HepG2 (cell line): ENCODE measurements around the gene WDR19. TPM values are rescaled to one million over a fixed set of nuclear protein-coding genes. Genes with fewer than 3 reads are reported as not detected.

ENCODE experiments used
- BHLHE40 ChIP-seq: IDR thresholded peaks from 2 replicates; pipeline ENCODE4 v1.6.1; 2011; ENCODE audit warnings: low read length, improper control_type of control experiment
- FOXP1 ChIP-seq, 2 experiments: fragments of 450-650 bp in 1 of 2; IDR thresholded peaks; 2 replicates each; pipeline ENCODE4 v1.6.1; 2017 to 2018; ENCODE audit warnings: antibody characterized with exemption in 1 of 2
- GLI4 ChIP-seq: sonication (generic); formaldehyde crosslinking; IDR thresholded peaks from 2 replicates; pipeline ENCODE4 v1.5.1; 2020; ENCODE audit warnings: missing genetic modification reagents, mild to moderate bottlenecking, moderate library complexity, borderline replicate concordance
- NR2C2 ChIP-seq: sonication (generic); formaldehyde crosslinking; IDR thresholded peaks from 2 replicates; pipeline ENCODE4 v1.4.0; 2020; ENCODE audit warnings: missing genetic modification reagents, mild to moderate bottlenecking, moderate library complexity, borderline replicate concordance
- NR3C1 ChIP-seq: sonication (generic); formaldehyde crosslinking; IDR thresholded peaks from 2 replicates; pipeline ENCODE4 v1.4.0; 2020; ENCODE audit warnings: missing genetic modification reagents
- POGZ ChIP-seq: sonication (generic); formaldehyde crosslinking; IDR thresholded peaks from 2 replicates; pipeline ENCODE4 v1.4.0; 2020; ENCODE audit warnings: mild to moderate bottlenecking, missing genetic modification reagents
- POLR2A ChIP-seq, 2 experiments: IDR thresholded peaks; 2 replicates each; pipeline ENCODE4 v1.6.1; 2011; ENCODE audit warnings: low read depth in 2 of 2, low read length in 2 of 2, mild to moderate bottlenecking in 1 of 2, moderate library complexity in 1 of 2; ENCODE audit not compliant: insufficient read depth in 1 of 2
- RXRB ChIP-seq: IDR thresholded peaks from 2 replicates; pipeline ENCODE4 v1.6.1; 2016; ENCODE audit warnings: borderline replicate concordance, missing genetic modification reagents, missing compliant biosample characterization
- SETDB1 ChIP-seq: sonication (generic); formaldehyde crosslinking; IDR thresholded peaks from 2 replicates; pipeline ENCODE4 v1.5.1; 2020; ENCODE audit warnings: missing genetic modification reagents, mild to moderate bottlenecking, borderline replicate concordance
- SP1 ChIP-seq, 2 experiments: fragments of 450-650 bp in 1 of 2; sonication (generic) in 1 of 2; formaldehyde crosslinking in 1 of 2; IDR thresholded peaks; 2 replicates each; pipeline versions ENCODE4 v1.4.0 to v1.6.1; 2016 to 2020; ENCODE audit warnings: missing genetic modification reagents in 1 of 2
- ZFP37 ChIP-seq: sonication (generic); formaldehyde crosslinking; IDR thresholded peaks from 2 replicates; pipeline ENCODE4 v1.4.0; 2020; ENCODE audit warnings: missing genetic modification reagents, borderline replicate concordance
- ZFX ChIP-seq: sonication (generic); formaldehyde crosslinking; IDR thresholded peaks from 2 replicates; pipeline ENCODE4 v1.4.0; 2020; ENCODE audit warnings: mild to moderate bottlenecking, low read depth, missing genetic modification reagents, moderate library complexity
- ZFYVE20 ChIP-seq: sonication (generic); formaldehyde crosslinking; IDR thresholded peaks from 2 replicates; pipeline ENCODE4 v1.8.0; 2023; ENCODE audit warnings: low read depth, mild to moderate bottlenecking, moderate library complexity, missing genetic modification reagents, borderline replicate concordance
- ZNF350 ChIP-seq: sonication (generic); formaldehyde crosslinking; IDR thresholded peaks from 2 replicates; pipeline ENCODE4 v1.4.0; 2020; ENCODE audit warnings: mild to moderate bottlenecking, low read depth, missing genetic modification reagents, borderline replicate concordance
- ZNF839 ChIP-seq: sonication (generic); formaldehyde crosslinking; IDR thresholded peaks from 2 replicates; pipeline ENCODE4 v1.4.0; 2020; ENCODE audit warnings: missing genetic modification reagents, mild to moderate bottlenecking, borderline replicate concordance
- polyA plus RNA-seq, 8 experiments: library from polyadenylated mRNA; depleted of rRNA in 3 of 8; stranded (reverse) in 7 of 8; unstranded in 1 of 8; fragments of >200 nt; fragmentation: Illumina TruSeq in 4 of 8; extraction: Trizol in 4 of 8; gene quantifications; 2 replicates each; pipeline versions ENCODE4 v1.2.1 to v1.2.3, GENCODE V29; 2011 to 2016; ENCODE audit warnings: low read depth in 4 of 8, missing spikeins in 1 of 8, mixed read lengths in 1 of 8; ENCODE audit not compliant: insufficient read depth in 1 of 8
- total RNA-seq, 5 experiments: library from RNA; depleted of rRNA; stranded (reverse); fragments of >200 nt; fragmentation: Illumina TruSeq; extraction: Trizol; gene quantifications; 2 replicates each; pipeline ENCODE4 v1.2.3, GENCODE V29; 2016; ENCODE audit warnings: low read depth in 1 of 5
- TF ChIP-seq, protein P1 (sequence below): sonication (generic); formaldehyde crosslinking; IDR thresholded peaks from 2 replicates; pipeline ENCODE4 v1.5.0; 2020; ENCODE audit warnings: mild to moderate bottlenecking, missing genetic modification reagents
- TF ChIP-seq, protein P2 (sequence below): IDR thresholded peaks from 2 replicates; pipeline ENCODE4 v1.6.1; 2016; ENCODE audit warnings: mild to moderate bottlenecking
- TF ChIP-seq, protein P3 (sequence below): sonication (generic); formaldehyde crosslinking; IDR thresholded peaks from 2 replicates; pipeline ENCODE4 v1.4.0; 2020; ENCODE audit warnings: mild to moderate bottlenecking, missing genetic modification reagents
- TF ChIP-seq, protein P4 (sequence below): sonication (generic); formaldehyde crosslinking; IDR thresholded peaks from 2 replicates; pipeline ENCODE4 v1.5.0; 2020; ENCODE audit warnings: missing genetic modification reagents
- TF ChIP-seq, protein P5 (sequence below): sonication (generic); formaldehyde crosslinking; conservative IDR thresholded peaks from 2 replicates; pipeline ENCODE4 v1.8.1; 2023; ENCODE audit warnings: missing genetic modification reagents

Gene WDR19
- total and polyA plus RNA-seq, 2 of the 13 experiments (the other 11 are each of a cell fraction or from before 2014, with no cell fraction given), result 22.9 to 34.1 TPM

DNA sequence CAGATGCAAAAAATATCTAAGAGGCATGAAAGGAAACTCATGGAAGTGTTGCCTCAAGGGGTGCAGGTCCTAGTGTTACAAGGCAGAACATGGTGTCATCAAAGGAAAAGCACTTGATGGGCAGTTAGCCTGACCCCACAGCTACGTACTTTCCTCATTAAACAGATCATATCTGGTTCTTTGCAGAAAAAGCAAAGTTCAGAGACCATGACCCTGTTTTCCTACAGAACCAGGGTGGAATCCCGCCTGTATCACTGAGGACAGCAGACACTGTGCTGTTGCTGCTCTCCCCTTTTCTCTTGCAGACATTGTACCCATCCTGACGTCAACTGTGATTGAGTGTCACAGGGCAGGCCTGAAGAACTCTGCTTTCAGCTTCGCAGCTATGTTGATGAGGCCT is 92.2 kb downstream of the WDR19 start (continued):
- TF ChIP-seq, protein P1, sequence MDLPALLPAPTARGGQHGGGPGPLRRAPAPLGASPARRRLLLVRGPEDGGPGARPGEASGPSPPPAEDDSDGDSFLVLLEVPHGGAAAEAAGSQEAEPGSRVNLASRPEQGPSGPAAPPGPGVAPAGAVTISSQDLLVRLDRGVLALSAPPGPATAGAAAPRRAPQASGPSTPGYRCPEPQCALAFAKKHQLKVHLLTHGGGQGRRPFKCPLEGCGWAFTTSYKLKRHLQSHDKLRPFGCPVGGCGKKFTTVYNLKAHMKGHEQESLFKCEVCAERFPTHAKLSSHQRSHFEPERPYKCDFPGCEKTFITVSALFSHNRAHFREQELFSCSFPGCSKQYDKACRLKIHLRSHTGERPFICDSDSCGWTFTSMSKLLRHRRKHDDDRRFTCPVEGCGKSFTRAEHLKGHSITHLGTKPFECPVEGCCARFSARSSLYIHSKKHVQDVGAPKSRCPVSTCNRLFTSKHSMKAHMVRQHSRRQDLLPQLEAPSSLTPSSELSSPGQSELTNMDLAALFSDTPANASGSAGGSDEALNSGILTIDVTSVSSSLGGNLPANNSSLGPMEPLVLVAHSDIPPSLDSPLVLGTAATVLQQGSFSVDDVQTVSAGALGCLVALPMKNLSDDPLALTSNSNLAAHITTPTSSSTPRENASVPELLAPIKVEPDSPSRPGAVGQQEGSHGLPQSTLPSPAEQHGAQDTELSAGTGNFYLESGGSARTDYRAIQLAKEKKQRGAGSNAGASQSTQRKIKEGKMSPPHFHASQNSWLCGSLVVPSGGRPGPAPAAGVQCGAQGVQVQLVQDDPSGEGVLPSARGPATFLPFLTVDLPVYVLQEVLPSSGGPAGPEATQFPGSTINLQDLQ (CRISPR knock-in tag), result no peak
- TF ChIP-seq NR3C1 (CRISPR knock-in tag) (no peak), FOXP1 (IDR thresholded peaks at IDR 0.05) (no peak), FOXP1 (CRISPR knock-in tag; IDR thresholded peaks at IDR 0.05) (peak; percentile 16; the same call in 1 of the 2 replicates), ZFP37 (CRISPR knock-in tag) (no peak), SP1 (IDR thresholded peaks at IDR 0.05) (no peak), SP1 (CRISPR knock-in tag; IDR thresholded peaks at IDR 0.05) (no peak), ZFX (CRISPR knock-in tag) (peak; percentile 37; the same call in 1 of the 2 replicates), POLR2A (IDR thresholded peaks at IDR 0.05; ENCODE audit: insufficient read depth in 1 of 2, low read depth in 2 of 2, low read length in 2 of 2) (no peak), SETDB1 (no peak), ZFYVE20 (CRISPR knock-in tag) (no peak), RXRB (CRISPR knock-in tag) (peak; percentile 57; the same call in 1 of the 2 replicates), GLI4 (CRISPR knock-in tag) (no peak), ZNF839 (CRISPR knock-in tag) (no peak), BHLHE40 (no peak), POGZ (CRISPR knock-in tag) (peak; percentile 76), NR2C2 (CRISPR knock-in tag) (peak; percentile 65; the same call in 1 of the 2 replicates), ZNF350 (CRISPR knock-in tag) (no peak)
- TF ChIP-seq, protein P2, sequence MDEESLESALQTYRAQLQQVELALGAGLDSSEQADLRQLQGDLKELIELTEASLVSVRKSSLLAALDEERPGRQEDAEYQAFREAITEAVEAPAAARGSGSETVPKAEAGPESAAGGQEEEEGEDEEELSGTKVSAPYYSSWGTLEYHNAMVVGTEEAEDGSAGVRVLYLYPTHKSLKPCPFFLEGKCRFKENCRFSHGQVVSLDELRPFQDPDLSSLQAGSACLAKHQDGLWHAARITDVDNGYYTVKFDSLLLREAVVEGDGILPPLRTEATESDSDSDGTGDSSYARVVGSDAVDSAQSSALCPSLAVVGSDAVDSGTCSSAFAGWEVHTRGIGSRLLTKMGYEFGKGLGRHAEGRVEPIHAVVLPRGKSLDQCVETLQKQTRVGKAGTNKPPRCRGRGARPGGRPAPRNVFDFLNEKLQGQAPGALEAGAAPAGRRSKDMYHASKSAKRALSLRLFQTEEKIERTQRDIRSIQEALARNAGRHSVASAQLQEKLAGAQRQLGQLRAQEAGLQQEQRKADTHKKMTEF (CRISPR knock-in tag), result no peak
- TF ChIP-seq, protein P3, sequence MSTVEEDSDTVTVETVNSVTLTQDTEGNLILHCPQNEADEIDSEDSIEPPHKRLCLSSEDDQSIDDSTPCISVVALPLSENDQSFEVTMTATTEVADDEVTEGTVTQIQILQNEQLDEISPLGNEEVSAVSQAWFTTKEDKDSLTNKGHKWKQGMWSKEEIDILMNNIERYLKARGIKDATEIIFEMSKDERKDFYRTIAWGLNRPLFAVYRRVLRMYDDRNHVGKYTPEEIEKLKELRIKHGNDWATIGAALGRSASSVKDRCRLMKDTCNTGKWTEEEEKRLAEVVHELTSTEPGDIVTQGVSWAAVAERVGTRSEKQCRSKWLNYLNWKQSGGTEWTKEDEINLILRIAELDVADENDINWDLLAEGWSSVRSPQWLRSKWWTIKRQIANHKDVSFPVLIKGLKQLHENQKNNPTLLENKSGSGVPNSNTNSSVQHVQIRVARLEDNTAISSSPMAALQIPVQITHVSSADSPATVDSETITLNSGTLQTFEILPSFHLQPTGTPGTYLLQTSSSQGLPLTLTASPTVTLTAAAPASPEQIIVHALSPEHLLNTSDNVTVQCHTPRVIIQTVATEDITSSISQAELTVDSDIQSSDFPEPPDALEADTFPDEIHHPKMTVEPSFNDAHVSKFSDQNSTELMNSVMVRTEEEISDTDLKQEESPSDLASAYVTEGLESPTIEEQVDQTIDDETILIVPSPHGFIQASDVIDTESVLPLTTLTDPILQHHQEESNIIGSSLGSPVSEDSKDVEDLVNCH (CRISPR knock-in tag), result no peak
- TF ChIP-seq, protein P4, sequence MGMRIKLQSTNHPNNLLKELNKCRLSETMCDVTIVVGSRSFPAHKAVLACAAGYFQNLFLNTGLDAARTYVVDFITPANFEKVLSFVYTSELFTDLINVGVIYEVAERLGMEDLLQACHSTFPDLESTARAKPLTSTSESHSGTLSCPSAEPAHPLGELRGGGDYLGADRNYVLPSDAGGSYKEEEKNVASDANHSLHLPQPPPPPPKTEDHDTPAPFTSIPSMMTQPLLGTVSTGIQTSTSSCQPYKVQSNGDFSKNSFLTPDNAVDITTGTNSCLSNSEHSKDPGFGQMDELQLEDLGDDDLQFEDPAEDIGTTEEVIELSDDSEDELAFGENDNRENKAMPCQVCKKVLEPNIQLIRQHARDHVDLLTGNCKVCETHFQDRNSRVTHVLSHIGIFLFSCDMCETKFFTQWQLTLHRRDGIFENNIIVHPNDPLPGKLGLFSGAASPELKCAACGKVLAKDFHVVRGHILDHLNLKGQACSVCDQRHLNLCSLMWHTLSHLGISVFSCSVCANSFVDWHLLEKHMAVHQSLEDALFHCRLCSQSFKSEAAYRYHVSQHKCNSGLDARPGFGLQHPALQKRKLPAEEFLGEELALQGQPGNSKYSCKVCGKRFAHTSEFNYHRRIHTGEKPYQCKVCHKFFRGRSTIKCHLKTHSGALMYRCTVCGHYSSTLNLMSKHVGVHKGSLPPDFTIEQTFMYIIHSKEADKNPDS (CRISPR knock-in tag), result no peak
- TF ChIP-seq, protein P5, sequence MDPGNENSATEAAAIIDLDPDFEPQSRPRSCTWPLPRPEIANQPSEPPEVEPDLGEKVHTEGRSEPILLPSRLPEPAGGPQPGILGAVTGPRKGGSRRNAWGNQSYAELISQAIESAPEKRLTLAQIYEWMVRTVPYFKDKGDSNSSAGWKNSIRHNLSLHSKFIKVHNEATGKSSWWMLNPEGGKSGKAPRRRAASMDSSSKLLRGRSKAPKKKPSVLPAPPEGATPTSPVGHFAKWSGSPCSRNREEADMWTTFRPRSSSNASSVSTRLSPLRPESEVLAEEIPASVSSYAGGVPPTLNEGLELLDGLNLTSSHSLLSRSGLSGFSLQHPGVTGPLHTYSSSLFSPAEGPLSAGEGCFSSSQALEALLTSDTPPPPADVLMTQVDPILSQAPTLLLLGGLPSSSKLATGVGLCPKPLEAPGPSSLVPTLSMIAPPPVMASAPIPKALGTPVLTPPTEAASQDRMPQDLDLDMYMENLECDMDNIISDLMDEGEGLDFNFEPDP (CRISPR knock-in tag), result no peak
